ENCODE results near the gene ADGRV1.

Gene ADGRV1

GRCh38 chr5:90897618-90898017, 339.0 kb downstream of the ADGRV1 start:
- H3K4me3 ChIP-seq (ENCODE audit: low read depth, low read length): no peak overlapping the region
- H3K27ac ChIP-seq (ENCODE audit: extremely low read depth, low read depth, low read length): no peak overlapping the region
- no peaks in the 10 kb centered on the region; a peak in 1 of 3 replicates for H3K36me3 ChIP-seq (ENCODE audit: control insufficient read depth in 2 of 2, insufficient read depth in 1 of 2, low read length in 2 of 2)
- H3K9me3 ChIP-seq (ENCODE audit: control insufficient read depth, insufficient read depth, low read depth, low read length): no peaks in the 10 kb centered on the region
- TF ChIP-seq ZNF174 (tag by site-specific recombination; IDR thresholded peaks at IDR 0.05): no peak
- TF ChIP-seq ZFHX2 (tag by site-specific recombination; conservative IDR thresholded peaks at IDR 0.05): no peak
- TF ChIP-seq ZNF658 (tag by site-specific recombination; IDR thresholded peaks at IDR 0.05): no peak
- no peak for TF ChIP-seq ZNF24 (tag by site-specific recombination; IDR thresholded peaks at IDR 0.05)
- no peak for TF ChIP-seq ZNF433 (tag by site-specific recombination; IDR thresholded peaks at IDR 0.05; ENCODE audit: low read depth)
- no peak for TF ChIP-seq ZNF600 (tag by site-specific recombination; IDR thresholded peaks at IDR 0.05)
- no peak for TF ChIP-seq OVOL3 (tag by site-specific recombination; IDR thresholded peaks at IDR 0.05)
- no peak for TF ChIP-seq ZNF501 (tag by site-specific recombination; IDR thresholded peaks at IDR 0.05)
- ChIA-PET POLR2A (no interaction called here), CTCF (no interaction called here)
- H3K4me1 ChIP-seq (ENCODE audit: control insufficient read depth, insufficient read depth, low read length): no peaks in the 10 kb centered on the region

GRCh38 chr5:90898326-90899013, 339.9 kb downstream of the ADGRV1 start:
- no peak overlapping the region for H3K27ac ChIP-seq (ENCODE audit: extremely low read depth, low read depth, low read length)
- ChIA-PET CTCF (no interaction called here), POLR2A (no interaction called here)
- TF ChIP-seq, protein P1, sequence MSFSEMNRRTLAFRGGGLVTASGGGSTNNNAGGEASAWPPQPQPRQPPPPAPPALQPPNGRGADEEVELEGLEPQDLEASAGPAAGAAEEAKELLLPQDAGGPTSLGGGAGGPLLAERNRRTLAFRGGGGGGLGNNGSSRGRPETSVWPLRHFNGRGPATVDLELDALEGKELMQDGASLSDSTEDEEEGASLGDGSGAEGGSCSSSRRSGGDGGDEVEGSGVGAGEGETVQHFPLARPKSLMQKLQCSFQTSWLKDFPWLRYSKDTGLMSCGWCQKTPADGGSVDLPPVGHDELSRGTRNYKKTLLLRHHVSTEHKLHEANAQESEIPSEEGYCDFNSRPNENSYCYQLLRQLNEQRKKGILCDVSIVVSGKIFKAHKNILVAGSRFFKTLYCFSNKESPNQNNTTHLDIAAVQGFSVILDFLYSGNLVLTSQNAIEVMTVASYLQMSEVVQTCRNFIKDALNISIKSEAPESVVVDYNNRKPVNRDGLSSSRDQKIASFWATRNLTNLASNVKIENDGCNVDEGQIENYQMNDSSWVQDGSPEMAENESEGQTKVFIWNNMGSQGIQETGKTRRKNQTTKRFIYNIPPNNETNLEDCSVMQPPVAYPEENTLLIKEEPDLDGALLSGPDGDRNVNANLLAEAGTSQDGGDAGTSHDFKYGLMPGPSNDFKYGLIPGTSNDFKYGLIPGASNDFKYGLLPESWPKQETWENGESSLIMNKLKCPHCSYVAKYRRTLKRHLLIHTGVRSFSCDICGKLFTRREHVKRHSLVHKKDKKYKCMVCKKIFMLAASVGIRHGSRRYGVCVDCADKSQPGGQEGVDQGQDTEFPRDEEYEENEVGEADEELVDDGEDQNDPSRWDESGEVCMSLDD (tag by site-specific recombination; IDR thresholded peaks at IDR 0.05): no peak
- TF ChIP-seq OSR2 (tag by site-specific recombination; IDR thresholded peaks at IDR 0.05): no peak
- TF ChIP-seq ZNF426 (tag by site-specific recombination; IDR thresholded peaks at IDR 0.05): no peak
- TF ChIP-seq OVOL3 (tag by site-specific recombination; IDR thresholded peaks at IDR 0.05): no peak
- no peaks in the 10 kb centered on the region for H3K4me1 ChIP-seq (ENCODE audit: control insufficient read depth, insufficient read depth, low read length)
- no peaks in the 10 kb centered on the region for H3K9me3 ChIP-seq (ENCODE audit: control insufficient read depth, insufficient read depth, low read depth, low read length)
- no peaks in the 10 kb centered on the region; a peak in 1 of 3 replicates for H3K36me3 ChIP-seq (ENCODE audit: control insufficient read depth in 2 of 2, insufficient read depth in 1 of 2, low read length in 2 of 2)
- no peak overlapping the region for H3K4me3 ChIP-seq (ENCODE audit: low read depth, low read length)

GRCh38 chr5:90899014-90899604, 340.5 kb downstream of the ADGRV1 start:
- H3K4me3 ChIP-seq (ENCODE audit: low read depth, low read length): no peak overlapping the region
- H3K36me3 ChIP-seq (ENCODE audit: control insufficient read depth in 2 of 2, insufficient read depth in 1 of 2, low read length in 2 of 2): no peaks in the 10 kb centered on the region; a peak in 1 of 3 replicates
- no peaks in the 10 kb centered on the region for H3K4me1 ChIP-seq (ENCODE audit: control insufficient read depth, insufficient read depth, low read length)
- no peak overlapping the region for H3K27ac ChIP-seq (ENCODE audit: extremely low read depth, low read depth, low read length)
- ChIA-PET POLR2A (no interaction called here), CTCF (interaction anchor here (0.8 kb wide), 1 partner anchor 33 kb away, joined by 3 read pairs; no protein-coding TSS in a partner anchor)
- no peaks in the 10 kb centered on the region for H3K9me3 ChIP-seq (ENCODE audit: control insufficient read depth, insufficient read depth, low read depth, low read length)
- no peak for TF ChIP-seq ZNF133 (tag by site-specific recombination; IDR thresholded peaks at IDR 0.05)
- TF ChIP-seq ZNF184 (tag by site-specific recombination; IDR thresholded peaks at IDR 0.05): no peak
- no peak for TF ChIP-seq PRDM10 (tag by site-specific recombination; IDR thresholded peaks at IDR 0.05)
- no peak for TF ChIP-seq SP2 (tag by site-specific recombination; IDR thresholded peaks at IDR 0.05)
- no peak for TF ChIP-seq ZNF704 (tag by site-specific recombination; IDR thresholded peaks at IDR 0.05)
- TF ChIP-seq ZBTB6 (tag by site-specific recombination; IDR thresholded peaks at IDR 0.05): no peak
